HepG2 (cell line): Measurements from ENCODE around the gene TYMP. TPM values are rescaled to one million over a fixed set of nuclear protein-coding genes. Genes with fewer than 3 reads are reported as not detected.

Experiments
- AGO1 ChIP-seq: fragments of 200-400 bp; formaldehyde crosslinking; IDR thresholded peaks from 2 replicates; pipeline ENCODE4 v1.6.1; 2017; ENCODE audit warnings: mild to moderate bottlenecking, low read depth, low read length, moderate library complexity; ENCODE audit not compliant: poor library complexity, severe bottlenecking
- AHR ChIP-seq: IDR thresholded peaks from 2 replicates; pipeline ENCODE4 v1.6.1; 2018; ENCODE audit warnings: missing genetic modification reagents, missing compliant biosample characterization
- AKAP8 ChIP-seq: sonication (generic); formaldehyde crosslinking; IDR thresholded peaks from 2 replicates; pipeline ENCODE4 v1.5.1; 2020; ENCODE audit warnings: mild to moderate bottlenecking, missing genetic modification reagents
- ARNT2 ChIP-seq: sonication (generic); formaldehyde crosslinking; IDR thresholded peaks from 2 replicates; pipeline ENCODE4 v1.8.0; 2022; ENCODE audit warnings: mild to moderate bottlenecking, low read depth, missing genetic modification reagents, moderate library complexity
- ATF6 ChIP-seq: sonication (generic); formaldehyde crosslinking; conservative IDR thresholded peaks from 2 replicates; pipeline ENCODE4 v1.4.0; 2020; ENCODE audit warnings: missing genetic modification reagents
- BHLHE40 ChIP-seq: IDR thresholded peaks from 2 replicates; pipeline ENCODE4 v1.6.1; 2011; ENCODE audit warnings: low read length, improper control_type of control experiment
- CREB3 ChIP-seq: sonication (generic); formaldehyde crosslinking; IDR thresholded peaks from 2 replicates; pipeline ENCODE4 v1.5.0; 2020; ENCODE audit warnings: missing genetic modification reagents
- HNF4A ChIP-seq: sonication (generic); formaldehyde crosslinking; IDR thresholded peaks from 2 replicates; pipeline ENCODE4 v1.4.0; 2020; ENCODE audit warnings: missing genetic modification reagents
- TEF ChIP-seq: sonication (generic); formaldehyde crosslinking; IDR thresholded peaks from 2 replicates; pipeline ENCODE4 v1.5.0; 2020; ENCODE audit warnings: missing genetic modification reagents
- THYN1 ChIP-seq: sonication (generic); formaldehyde crosslinking; IDR thresholded peaks from 2 replicates; pipeline ENCODE4 v1.8.1; 2023; ENCODE audit warnings: low read depth, mild to moderate bottlenecking, moderate library complexity, missing genetic modification reagents, borderline replicate concordance
- USF2 ChIP-seq, 2 experiments: sonication (generic) in 1 of 2; formaldehyde crosslinking in 1 of 2; IDR thresholded peaks; 2 replicates each; pipeline versions ENCODE4 v1.5.1 to v1.6.1; 2011 to 2020; ENCODE audit warnings: borderline replicate concordance in 1 of 2, low read depth in 1 of 2, low read length in 1 of 2, mild to moderate bottlenecking in 1 of 2, missing genetic modification reagents in 1 of 2, moderate library complexity in 1 of 2
- ZNF274 ChIP-seq: sonication (generic); formaldehyde crosslinking; IDR thresholded peaks from 2 replicates; pipeline ENCODE4 v1.5.1; 2020; ENCODE audit warnings: mild to moderate bottlenecking, missing genetic modification reagents
- ZNF614 ChIP-seq: IDR thresholded peaks from 2 replicates; pipeline ENCODE4 v1.6.1; 2018; ENCODE audit warnings: missing biosample characterization, missing genetic modification reagents, inconsistent platforms, borderline replicate concordance
- ZNF646 ChIP-seq: sonication (generic); formaldehyde crosslinking; IDR thresholded peaks from 2 replicates; pipeline ENCODE4 v1.9.0; 2021; ENCODE audit warnings: mild to moderate bottlenecking, missing genetic modification reagents
- polyA plus RNA-seq, 8 experiments: library from polyadenylated mRNA; depleted of rRNA in 3 of 8; stranded (reverse) in 7 of 8; unstranded in 1 of 8; fragments of >200 nt; fragmentation: Illumina TruSeq in 4 of 8; extraction: Trizol in 4 of 8; gene quantifications; 2 replicates each; pipeline versions ENCODE4 v1.2.1 to v1.2.3, GENCODE V29; 2011 to 2016; ENCODE audit warnings: low read depth in 4 of 8, missing spikeins in 1 of 8, mixed read lengths in 1 of 8; ENCODE audit not compliant: insufficient read depth in 1 of 8
- total RNA-seq, 5 experiments: library from RNA; depleted of rRNA; stranded (reverse); fragments of >200 nt; fragmentation: Illumina TruSeq; extraction: Trizol; gene quantifications; 2 replicates each; pipeline ENCODE4 v1.2.3, GENCODE V29; 2016; ENCODE audit warnings: low read depth in 1 of 5

TYMP gene
- total and polyA plus RNA-seq, 2 of the 13 experiments (the other 11 are each of a cell fraction or from before 2014, with no cell fraction given) = 3.9 to 4.3 TPM

- TF ChIP-seq AHR (CRISPR knock-in tag) = no peak
- TF ChIP-seq ZNF646 = no peak
- TF ChIP-seq BHLHE40 = peak; percentile 10; the same call in 1 of the 2 replicates
- TF ChIP-seq CREB3 (CRISPR knock-in tag) = no peak
- TF ChIP-seq USF2 (IDR thresholded peaks at IDR 0.05; ENCODE audit: low read depth, low read length) = peak; percentile 63; the same call in 1 of the 2 replicates
- peak; percentile 87; the same call in 1 of the 2 replicates for TF ChIP-seq USF2 (CRISPR knock-in tag; IDR thresholded peaks at IDR 0.05; ENCODE audit: borderline replicate concordance)
- TF ChIP-seq AGO1 = peak; percentile 22
- TF ChIP-seq ZNF274 (CRISPR knock-in tag) = peak; percentile 33; the same call in 1 of the 2 replicates
- TF ChIP-seq ATF6 (CRISPR knock-in tag) = no peak
- TF ChIP-seq ARNT2 (CRISPR knock-in tag) = no peak
- TF ChIP-seq TEF (CRISPR knock-in tag) = no peak
- no peak for TF ChIP-seq AKAP8
- TF ChIP-seq HNF4A = no peak; the same call in 1 of the 2 replicates
- 0 out of 2 replicates have a peak, but pooled peaks have one; percentile 51 for TF ChIP-seq THYN1 (CRISPR knock-in tag)
- no peak for TF ChIP-seq ZNF614 (CRISPR knock-in tag)
Observed at GRCh38 chr22:50482107-50483074, 47.4 kb downstream of the TYMP start (continued).
